Right lobe of liver (tissue), 4 donors: Measurements from ENCODE around the gene RHOU.

Experiments used
- POLR2A ChIP-seq: fragments of 450-650 bp; IDR thresholded peaks from one replicate; pipeline ENCODE4 v1.6.1; 2017; ENCODE audit warnings: antibody characterized with exemption, mild to moderate bottlenecking
- TF ChIP-seq, protein P1 (sequence below), 4 donors: fragments of 200-600 bp in 3 of 4; fragments of 450-650 bp in 1 of 4; IDR thresholded peaks; one replicate each; pipeline versions ENCODE4 v1.5.1 to v1.8.0; 2016 to 2022; ENCODE audit warnings: antibody characterized with exemption in 4 of 4, mild to moderate bottlenecking in 2 of 4
- donor health status: DM: no; HTN: no; CAD: no.
- donor health status: DM: no; HTN: no; CAD: no.
- donor health status: DM: no; HTN: yes; CAD: no.

DNA sequence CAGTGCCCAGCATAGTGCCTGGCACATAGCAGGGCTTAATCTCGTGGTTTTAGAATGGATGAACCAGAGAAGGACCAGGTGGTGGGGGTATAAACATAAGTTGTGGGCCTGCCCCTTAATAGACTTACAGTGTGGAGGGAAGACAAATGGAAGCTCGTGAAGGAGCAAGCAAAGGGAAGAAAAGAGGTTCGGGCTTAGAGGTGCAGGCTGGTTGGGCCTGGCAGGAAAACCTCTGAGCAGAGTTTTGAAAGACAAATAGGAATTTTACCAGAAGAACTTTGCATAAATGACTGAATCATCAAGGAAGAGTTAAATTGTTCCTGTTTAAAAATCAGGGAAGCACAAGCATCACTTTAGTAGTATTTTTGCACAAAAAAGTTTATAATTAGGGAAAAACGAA is 4.5 kb downstream of the RHOU start:
- TF ChIP-seq, protein P1, sequence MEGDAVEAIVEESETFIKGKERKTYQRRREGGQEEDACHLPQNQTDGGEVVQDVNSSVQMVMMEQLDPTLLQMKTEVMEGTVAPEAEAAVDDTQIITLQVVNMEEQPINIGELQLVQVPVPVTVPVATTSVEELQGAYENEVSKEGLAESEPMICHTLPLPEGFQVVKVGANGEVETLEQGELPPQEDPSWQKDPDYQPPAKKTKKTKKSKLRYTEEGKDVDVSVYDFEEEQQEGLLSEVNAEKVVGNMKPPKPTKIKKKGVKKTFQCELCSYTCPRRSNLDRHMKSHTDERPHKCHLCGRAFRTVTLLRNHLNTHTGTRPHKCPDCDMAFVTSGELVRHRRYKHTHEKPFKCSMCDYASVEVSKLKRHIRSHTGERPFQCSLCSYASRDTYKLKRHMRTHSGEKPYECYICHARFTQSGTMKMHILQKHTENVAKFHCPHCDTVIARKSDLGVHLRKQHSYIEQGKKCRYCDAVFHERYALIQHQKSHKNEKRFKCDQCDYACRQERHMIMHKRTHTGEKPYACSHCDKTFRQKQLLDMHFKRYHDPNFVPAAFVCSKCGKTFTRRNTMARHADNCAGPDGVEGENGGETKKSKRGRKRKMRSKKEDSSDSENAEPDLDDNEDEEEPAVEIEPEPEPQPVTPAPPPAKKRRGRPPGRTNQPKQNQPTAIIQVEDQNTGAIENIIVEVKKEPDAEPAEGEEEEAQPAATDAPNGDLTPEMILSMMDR (IDR thresholded peaks at IDR 0.05) = no peak
- no peak for TF ChIP-seq POLR2A
